NCI-H69 (cell line): ENCODE measurements around the gene HMGA1.
"Not testable (repeated sequence)": the region's sequence is repeated elsewhere in the genome, so short reads cannot be mapped to it uniquely, and the experiment has no call there.

Source experiments
- DNase-seq: peaks from one replicate; lab custom pipeline; 2025; lab: John Stamatoyannopoulos, UW

HMGA1 gene

GRCh38 chr6:34240329-34241248 lies 3.9 kb downstream of the HMGA1 start:
- DNase-seq = no peak

- no peak for DNase-seq
Measured at GRCh38 chr6:34241351-34242215, 4.9 kb downstream of the HMGA1 start.

DNA sequence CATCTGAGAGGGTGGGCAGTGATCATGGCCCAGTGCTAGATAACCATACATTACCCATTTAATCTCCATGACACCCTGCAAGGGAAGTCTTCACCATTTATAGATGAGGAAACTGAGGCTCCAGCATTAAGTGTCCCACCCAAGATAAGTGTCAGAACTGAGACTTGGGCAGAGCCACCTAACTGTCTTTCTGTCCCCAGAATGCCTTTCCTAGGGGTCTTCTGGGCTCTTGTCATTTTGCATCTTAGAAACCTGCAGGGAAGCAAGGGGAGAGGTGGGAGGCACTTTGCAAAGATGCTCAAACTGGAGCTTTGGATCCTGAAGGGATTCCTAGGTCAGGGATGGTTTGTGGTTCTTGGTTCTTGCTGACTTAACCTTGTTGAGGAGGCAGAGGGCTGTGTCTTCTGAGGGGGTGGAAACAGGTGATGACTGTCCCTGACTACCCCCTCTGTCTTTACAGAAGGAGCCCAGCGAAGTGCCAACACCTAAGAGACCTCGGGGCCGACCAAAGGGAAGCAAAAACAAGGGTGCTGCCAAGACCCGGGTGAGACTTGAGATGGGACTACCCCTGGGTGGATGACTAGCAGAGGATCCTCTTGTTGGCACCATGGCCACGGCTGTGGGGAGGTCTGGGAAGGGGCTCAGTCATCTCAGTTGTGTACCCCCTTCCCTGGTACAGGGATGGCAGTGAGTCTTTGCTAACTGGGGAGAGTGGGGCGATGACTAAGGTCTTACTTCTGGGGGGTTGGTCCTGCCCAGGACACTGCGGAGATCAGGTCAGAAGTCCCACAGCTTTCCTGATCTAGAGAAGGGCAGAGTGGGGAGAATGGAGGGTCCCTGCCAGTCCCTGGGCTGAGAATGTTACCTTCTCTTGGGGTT lies 5.8 kb downstream of the HMGA1 start:
- DNase-seq = no peak

DNA sequence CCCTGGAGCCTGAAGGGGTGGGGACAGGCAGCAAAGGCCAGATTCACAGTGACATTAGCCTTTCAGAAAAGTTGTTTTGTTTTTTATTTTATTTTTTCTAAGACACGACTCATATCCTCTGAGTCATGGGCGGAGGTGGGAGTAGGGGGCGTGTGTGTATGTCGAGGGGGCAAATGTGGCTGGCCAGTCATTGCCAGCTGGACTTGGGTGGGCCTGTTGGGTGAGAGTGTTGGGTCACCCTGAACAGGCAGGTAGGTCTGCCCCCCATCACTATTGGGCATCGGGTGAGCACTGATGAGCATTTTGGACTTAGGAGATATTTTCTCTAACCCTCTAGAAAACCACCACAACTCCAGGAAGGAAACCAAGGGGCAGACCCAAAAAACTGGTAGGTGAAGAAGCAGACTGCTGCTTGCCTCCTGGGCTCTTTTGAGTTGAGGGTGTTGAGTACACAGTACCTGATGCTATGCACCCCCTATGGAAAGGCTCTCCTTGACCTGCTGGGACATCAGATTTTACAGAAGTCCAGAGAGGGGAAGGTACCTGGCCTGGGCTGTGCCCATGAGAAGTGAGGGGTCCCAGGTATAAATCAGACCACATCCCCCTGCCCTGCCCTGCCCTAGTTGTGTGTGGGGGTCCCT lies 6.6 kb downstream of the HMGA1 start:
- no peak for DNase-seq

- DNase-seq = peak; percentile 61
Measured at GRCh38 chr6:34243901-34244884, 7.5 kb downstream of the HMGA1 start.

- DNase-seq = not testable (repeated sequence)
Measured at GRCh38 chr6:34245032-34245760, 8.5 kb downstream of the HMGA1 start.

DNA sequence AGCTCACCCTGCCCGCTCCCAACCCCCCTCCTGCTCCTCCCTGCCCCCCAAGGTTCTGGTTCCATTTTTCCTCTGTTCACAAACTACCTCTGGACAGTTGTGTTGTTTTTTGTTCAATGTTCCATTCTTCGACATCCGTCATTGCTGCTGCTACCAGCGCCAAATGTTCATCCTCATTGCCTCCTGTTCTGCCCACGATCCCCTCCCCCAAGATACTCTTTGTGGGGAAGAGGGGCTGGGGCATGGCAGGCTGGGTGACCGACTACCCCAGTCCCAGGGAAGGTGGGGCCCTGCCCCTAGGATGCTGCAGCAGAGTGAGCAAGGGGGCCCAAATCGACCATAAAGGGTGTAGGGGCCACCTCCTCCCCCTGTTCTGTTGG lies 9.1 kb downstream of the HMGA1 start:
- DNase-seq = not testable (repeated sequence)

GRCh38 chr6:34246249-34246562 lies 9.5 kb downstream of the HMGA1 start:
- no peak for DNase-seq

DNA sequence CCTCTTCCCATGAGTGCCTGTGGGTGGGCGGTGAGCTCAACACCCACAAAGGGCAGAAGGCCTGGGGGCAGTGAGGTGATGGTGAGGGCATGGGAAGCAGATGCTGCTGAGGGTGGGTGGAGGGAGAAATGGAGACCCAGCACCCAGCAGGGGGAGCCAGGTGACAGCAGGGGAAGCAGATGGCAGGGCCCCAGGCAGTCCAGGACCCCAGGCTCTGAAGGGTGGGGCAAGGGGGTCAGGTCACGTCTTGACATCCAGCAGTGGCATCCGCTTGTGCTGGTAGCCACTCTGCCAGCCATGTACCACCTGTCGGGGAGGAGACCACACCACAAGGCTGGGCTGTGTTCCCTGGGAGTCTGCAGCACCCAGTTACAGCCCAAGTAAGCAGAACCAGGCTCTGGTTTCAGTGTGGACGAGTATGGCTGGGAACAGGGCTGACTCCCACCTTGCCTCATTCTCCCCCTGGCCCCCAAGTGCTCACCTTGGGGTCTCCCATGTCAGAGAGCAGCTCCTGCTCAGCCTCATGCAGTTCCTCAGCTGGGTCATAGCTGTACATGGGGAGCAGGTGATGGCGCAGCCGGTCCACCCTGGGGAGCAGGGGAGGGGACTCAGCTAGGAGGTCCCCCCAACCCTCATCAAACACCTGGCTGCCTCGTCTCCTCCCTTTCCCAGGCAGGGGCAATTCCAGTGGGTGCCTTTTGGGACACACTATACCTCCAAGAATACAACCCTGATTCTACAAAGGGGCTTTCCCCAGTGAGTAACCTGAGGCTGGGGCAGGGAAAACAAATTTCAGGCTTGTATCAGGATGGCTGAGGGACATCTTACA lies 10.1 kb downstream of the HMGA1 start:
- DNase-seq = peak; percentile 96

- peak; percentile 58 for DNase-seq
Measured at GRCh38 chr6:34247481-34248197, 11.0 kb downstream of the HMGA1 start.

GRCh38 chr6:34248198-34248726 lies 11.6 kb downstream of the HMGA1 start:
- peak; percentile 58 for DNase-seq

DNA sequence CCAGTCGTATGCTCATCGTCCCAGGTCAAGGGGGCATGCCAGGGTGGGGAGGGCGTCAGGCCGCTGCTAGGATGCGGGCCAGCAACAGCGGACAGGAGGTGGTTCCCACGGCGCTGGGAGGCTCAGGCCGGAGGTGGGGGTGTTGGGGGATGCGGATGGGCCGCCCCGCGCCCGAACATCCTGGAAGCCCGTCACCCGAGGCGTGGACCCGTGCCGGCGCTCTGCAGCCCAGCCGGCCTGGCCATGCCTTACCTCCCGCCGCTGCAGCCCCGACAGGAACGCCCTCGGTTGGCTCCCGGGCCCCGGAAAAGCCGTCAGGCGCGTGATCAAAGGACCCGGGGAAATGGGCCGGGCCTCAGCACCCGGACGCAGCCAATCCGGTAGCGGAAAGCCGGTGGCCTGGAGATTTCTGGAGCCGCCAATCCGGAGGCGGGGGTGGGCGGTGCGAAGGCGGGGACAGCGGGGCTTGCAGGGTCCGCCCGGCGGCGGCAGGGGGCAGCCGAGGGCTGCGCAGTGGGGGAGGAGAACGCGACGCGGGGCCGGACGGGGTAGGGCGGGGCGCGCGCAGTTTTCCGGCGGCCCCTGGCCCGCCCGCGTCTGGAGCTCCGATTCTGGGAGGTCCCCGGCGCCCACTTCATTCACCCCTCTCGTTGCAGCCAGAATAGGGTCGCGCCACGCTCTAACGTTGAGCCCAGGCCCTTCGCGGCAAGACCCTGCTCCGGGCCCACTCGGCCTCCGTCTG lies 12.2 kb downstream of the HMGA1 start, which contains the start of gene SMIM29:
Gene SMIM29 (minus strand): TSS at position 280 of the 742 bp plus-strand sequence. CDS start 1,215 bp downstream, outside the sequence.
- DNase-seq = peak; percentile 98

DNA sequence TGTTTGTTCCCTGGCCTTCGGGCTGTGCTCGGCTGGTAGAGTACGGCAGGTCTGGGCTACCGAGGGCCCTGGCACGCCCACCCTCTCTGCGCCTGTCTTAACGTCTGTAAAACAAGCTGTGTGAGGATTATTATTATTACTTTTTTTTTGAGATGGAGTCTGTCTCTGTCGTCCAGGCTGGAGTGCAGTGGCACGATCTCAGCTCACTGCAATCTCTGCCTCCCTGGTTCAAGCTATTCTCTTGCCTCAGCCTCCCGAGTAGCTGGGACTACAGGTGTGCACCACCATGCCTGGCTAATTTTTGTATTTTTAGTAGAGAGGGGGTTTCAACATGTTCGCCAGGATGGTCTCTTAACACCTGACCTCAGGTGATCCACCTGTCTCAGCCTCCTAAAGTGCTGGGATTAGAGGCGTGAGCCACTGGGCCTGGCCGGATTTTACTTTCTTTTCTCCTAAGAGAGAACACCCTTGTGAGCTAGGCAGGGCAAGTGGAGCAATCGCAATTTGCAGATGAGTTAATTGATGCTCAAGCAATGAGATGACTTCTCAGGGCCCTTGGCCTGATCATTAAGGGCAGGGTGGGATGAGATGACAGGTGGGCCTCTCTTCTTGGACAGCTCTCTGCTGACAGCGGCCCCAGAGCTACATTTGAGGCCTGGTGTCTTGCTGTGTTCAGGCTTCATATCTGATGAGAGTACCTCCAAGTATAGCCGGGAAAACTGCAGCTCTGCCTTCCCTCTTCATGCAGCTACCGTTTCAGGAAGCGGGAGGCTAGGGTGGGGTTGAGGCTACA lies 13.0 kb downstream of the HMGA1 start:
- DNase-seq = no peak

DNA sequence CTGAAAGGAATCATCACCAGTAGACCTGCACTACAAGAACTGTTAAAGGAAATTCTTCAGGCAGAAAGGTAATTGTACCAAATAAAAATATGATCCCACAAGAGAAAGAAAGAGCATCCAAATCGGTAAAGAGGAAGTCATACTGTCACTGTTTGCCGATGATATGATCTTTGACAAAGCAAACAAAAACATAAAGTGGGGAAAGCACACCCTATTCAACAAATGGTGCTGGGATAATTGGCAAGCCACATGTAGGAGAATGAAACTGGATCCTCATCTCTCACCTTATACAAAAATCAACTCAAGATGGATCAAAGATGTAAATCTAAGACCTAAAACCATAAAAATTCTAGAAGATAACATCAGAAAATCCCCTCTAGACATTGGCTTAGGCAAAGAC lies 15.7 kb downstream of the HMGA1 start:
- peak; percentile 78 for DNase-seq

- no peak for DNase-seq
Measured at GRCh38 chr6:34259529-34260069, 22.9 kb downstream of the HMGA1 start.
